Uterus (tissue), 2 donors: ENCODE measurements around the gene RARA.

Experiments used
- POLR2A ChIP-seq, 2 donors: fragments of 450-650 bp; IDR thresholded peaks; one replicate each; pipeline ENCODE4 v1.6.1; 2016; ENCODE audit warnings: antibody characterized with exemption in 2 of 2, mild to moderate bottlenecking in 1 of 2, moderate library complexity in 1 of 2
- TF ChIP-seq, protein P1 (sequence below), 4 experiments: fragments of 200-600 bp in 2 of 4; fragments of 450-650 bp in 2 of 4; sonication (generic) in 2 of 4; IDR thresholded peaks; one replicate each; pipeline ENCODE4 v1.5.1; 2016 to 2019; ENCODE audit warnings: antibody characterized with exemption in 4 of 4, mild to moderate bottlenecking in 2 of 4, moderate library complexity in 1 of 4

DNA sequence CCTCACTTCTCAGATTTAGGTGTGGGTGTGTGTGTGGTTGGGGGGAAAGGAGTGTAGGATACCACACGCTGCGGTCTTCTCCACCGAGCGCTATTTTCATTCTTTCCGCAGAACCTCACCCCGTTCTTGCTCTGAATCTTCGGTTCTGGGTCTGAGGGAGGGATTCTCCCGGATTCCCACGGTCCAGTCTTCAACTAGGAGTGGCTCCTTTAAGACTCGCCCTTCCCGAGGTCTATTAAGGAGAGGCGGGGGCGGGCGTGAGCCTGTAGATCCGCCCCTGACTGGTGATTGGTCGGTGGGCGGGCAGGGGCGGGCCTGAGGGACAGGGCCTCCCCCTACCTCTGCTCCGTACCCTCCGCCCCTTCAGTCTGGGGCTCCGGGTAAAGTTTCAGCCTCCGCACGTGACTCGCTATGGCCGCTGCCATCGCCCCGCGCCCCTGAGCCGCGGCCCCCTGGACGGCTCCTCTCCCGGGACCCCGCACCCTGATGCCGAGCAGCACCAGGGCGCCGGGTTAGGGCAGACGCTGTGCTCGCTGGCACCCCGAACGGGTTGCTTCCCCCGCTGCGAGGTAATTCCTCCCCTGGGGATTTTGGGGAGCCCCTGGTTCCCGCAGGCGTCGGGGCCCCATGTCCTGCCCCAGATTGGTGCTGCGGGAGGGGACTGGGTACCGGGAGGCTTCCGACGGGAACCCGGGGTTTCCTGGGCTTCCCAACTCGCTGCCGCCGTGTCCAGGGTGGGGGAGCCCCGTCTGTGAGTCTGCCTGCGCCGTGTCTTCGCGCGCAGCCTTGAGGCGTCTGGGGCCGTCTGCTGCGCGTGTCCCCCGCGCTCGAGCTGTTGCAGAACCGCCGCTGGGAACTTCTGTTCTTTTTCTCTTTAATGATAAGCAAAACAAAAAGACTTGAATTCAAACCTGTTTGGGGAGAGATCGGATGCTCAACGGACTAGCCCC, 9.2 kb downstream of the RARA start:
- TF ChIP-seq, protein P1, sequence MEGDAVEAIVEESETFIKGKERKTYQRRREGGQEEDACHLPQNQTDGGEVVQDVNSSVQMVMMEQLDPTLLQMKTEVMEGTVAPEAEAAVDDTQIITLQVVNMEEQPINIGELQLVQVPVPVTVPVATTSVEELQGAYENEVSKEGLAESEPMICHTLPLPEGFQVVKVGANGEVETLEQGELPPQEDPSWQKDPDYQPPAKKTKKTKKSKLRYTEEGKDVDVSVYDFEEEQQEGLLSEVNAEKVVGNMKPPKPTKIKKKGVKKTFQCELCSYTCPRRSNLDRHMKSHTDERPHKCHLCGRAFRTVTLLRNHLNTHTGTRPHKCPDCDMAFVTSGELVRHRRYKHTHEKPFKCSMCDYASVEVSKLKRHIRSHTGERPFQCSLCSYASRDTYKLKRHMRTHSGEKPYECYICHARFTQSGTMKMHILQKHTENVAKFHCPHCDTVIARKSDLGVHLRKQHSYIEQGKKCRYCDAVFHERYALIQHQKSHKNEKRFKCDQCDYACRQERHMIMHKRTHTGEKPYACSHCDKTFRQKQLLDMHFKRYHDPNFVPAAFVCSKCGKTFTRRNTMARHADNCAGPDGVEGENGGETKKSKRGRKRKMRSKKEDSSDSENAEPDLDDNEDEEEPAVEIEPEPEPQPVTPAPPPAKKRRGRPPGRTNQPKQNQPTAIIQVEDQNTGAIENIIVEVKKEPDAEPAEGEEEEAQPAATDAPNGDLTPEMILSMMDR (IDR thresholded peaks at IDR 0.05) = peak in 1 of 4 experiments; percentile 4
- peak; percentile 78 to 90 for TF ChIP-seq POLR2A (IDR thresholded peaks at IDR 0.05)
